ENCODE measurements around the gene SLC36A1. TPM values are rescaled to one million over a fixed set of nuclear protein-coding genes. Genes with fewer than 3 reads are reported as not detected.
A peak's percentile ranks its signal among the peaks of the same experiment; 100 is the strongest.

Gene SLC36A1
- total RNA-seq = 5.4 TPM
- 1 to 10 TPM in 2 of 4 donors, under 1 TPM in 2; 0.59 to 3.1 (median 1.3) TPM for polyA plus RNA-seq

GRCh38 chr5:151447174-151448037 lies at the start of gene SLC36A1:
TSS of gene SLC36A1 (plus strand) at chr5:151447603. CDS start at chr5:151458793, 11,190 bp downstream.
- peak within 1 kb of the TSS; percentile 72 for H3K27ac ChIP-seq (ENCODE audit: insufficient read depth, low read length, poor library complexity, severe bottlenecking)
- peak within 1 kb of the TSS; percentile 90 for H3K4me3 ChIP-seq (ENCODE audit: low read depth, low read length)
- no peaks in the 10 kb centered on the region for H3K9me3 ChIP-seq (ENCODE audit: control insufficient read depth in 2 of 2, low read length in 2 of 2)
- Mint-ChIP-seq H3K27me3 (peaks cover 24% of the 10 kb centered on the region), H3K9me3 (peaks cover 0 to 2% (median 0%) of the 10 kb centered on the region in 7 donors), H3K27ac (peak within 1 kb of the TSS; percentile 82 to 92 (median 91)), H3K4me1 (peaks cover 8 to 28% (median 21%) of the 10 kb centered on the region in 4 donors), H3K36me3 (no peaks in the 10 kb centered on the region), H3K4me3 (peak within 1 kb of the TSS; percentile 91 to 97 (median 96))
- H3K36me3 ChIP-seq (ENCODE audit: control insufficient read depth, insufficient read depth, low read length) = no peaks in the 10 kb centered on the region
- ATAC-seq (ENCODE audit: low read depth in 2 of 2) (peak; percentile 96 to 97), DNase-seq (peak; percentile 85 to 93 (median 88))
- peaks cover 3% of the 10 kb centered on the region for H3K27me3 ChIP-seq (ENCODE audit: control insufficient read depth, insufficient read depth, low read length)
- H3K4me1 ChIP-seq (ENCODE audit: control insufficient read depth, insufficient read depth, low read length, poor library complexity, severe bottlenecking) = peaks cover 17% of the 10 kb centered on the region

GRCh38 chr5:151405334-151406160 lies 41.9 kb upstream of the SLC36A1 start:
- Histone ChIP-seq H3K36me3 (ENCODE audit: control insufficient read depth, insufficient read depth, low read length) (no peaks in the 10 kb centered on the region), H3K27ac (ENCODE audit: insufficient read depth, low read length, poor library complexity, severe bottlenecking) (no peak overlapping the region), H3K27me3 (ENCODE audit: control insufficient read depth, insufficient read depth, low read length) (peaks cover 14% of the 10 kb centered on the region), H3K4me3 (ENCODE audit: low read depth, low read length) (no peak overlapping the region), H3K9me3 (ENCODE audit: control insufficient read depth in 2 of 2, low read length in 2 of 2) (no peaks in the 10 kb centered on the region), H3K4me1 (ENCODE audit: control insufficient read depth, insufficient read depth, low read length, poor library complexity, severe bottlenecking) (no peaks in the 10 kb centered on the region)
- no peaks in the 10 kb centered on the region for H3K36me3 Mint-ChIP-seq
- no peaks in the 10 kb centered on the region for H3K4me1 Mint-ChIP-seq
- H3K9me3 Mint-ChIP-seq = peaks cover 0 to 11% (median 3%) of the 10 kb centered on the region in 7 donors
- peak overlapping the region in 1 of 3 donors; percentile 33 for H3K27ac Mint-ChIP-seq
- H3K27me3 Mint-ChIP-seq = peaks cover 55% of the 10 kb centered on the region
- H3K4me3 Mint-ChIP-seq = no peak overlapping the region
- ATAC-seq (ENCODE audit: low read depth in 2 of 2) (no peak), DNase-seq (no peak)

GRCh38 chr5:151406322-151406947 lies 41.0 kb upstream of the SLC36A1 start:
- H3K27ac Mint-ChIP-seq = no peak overlapping the region
- Histone ChIP-seq H3K4me3 (ENCODE audit: low read depth, low read length) (no peak overlapping the region), H3K36me3 (ENCODE audit: control insufficient read depth, insufficient read depth, low read length) (no peaks in the 10 kb centered on the region), H3K9me3 (ENCODE audit: control insufficient read depth in 2 of 2, low read length in 2 of 2) (no peaks in the 10 kb centered on the region), H3K4me1 (ENCODE audit: control insufficient read depth, insufficient read depth, low read length, poor library complexity, severe bottlenecking) (no peaks in the 10 kb centered on the region), H3K27ac (ENCODE audit: insufficient read depth, low read length, poor library complexity, severe bottlenecking) (no peak overlapping the region), H3K27me3 (ENCODE audit: control insufficient read depth, insufficient read depth, low read length) (peaks cover 16% of the 10 kb centered on the region)
- H3K9me3 Mint-ChIP-seq = peaks cover 0 to 10% (median 3%) of the 10 kb centered on the region in 7 donors
- H3K27me3 Mint-ChIP-seq = peaks cover 50% of the 10 kb centered on the region
- ATAC-seq (ENCODE audit: low read depth in 2 of 2) (no peak), DNase-seq (no peak)
- H3K4me1 Mint-ChIP-seq = no peaks in the 10 kb centered on the region
- no peaks in the 10 kb centered on the region for H3K36me3 Mint-ChIP-seq
- no peak overlapping the region for H3K4me3 Mint-ChIP-seq

GRCh38 chr5:151408591-151409230 lies 38.7 kb upstream of the SLC36A1 start:
- no peak overlapping the region for H3K27ac Mint-ChIP-seq
- no peaks in the 10 kb centered on the region for H3K4me1 ChIP-seq (ENCODE audit: control insufficient read depth, insufficient read depth, low read length, poor library complexity, severe bottlenecking)
- no peaks in the 10 kb centered on the region for H3K36me3 Mint-ChIP-seq
- no peaks in the 10 kb centered on the region for H3K36me3 ChIP-seq (ENCODE audit: control insufficient read depth, insufficient read depth, low read length)
- no peak overlapping the region for H3K4me3 Mint-ChIP-seq
- H3K4me3 ChIP-seq (ENCODE audit: low read depth, low read length) = no peak overlapping the region
- H3K27me3 Mint-ChIP-seq = peaks cover 40% of the 10 kb centered on the region
- H3K9me3 Mint-ChIP-seq = peaks cover 0 to 8% (median under 1%) of the 10 kb centered on the region in 7 donors
- ATAC-seq (ENCODE audit: low read depth in 2 of 2) = no peak
- DNase-seq = no peak
- peaks cover 11% of the 10 kb centered on the region for H3K27me3 ChIP-seq (ENCODE audit: control insufficient read depth, insufficient read depth, low read length)
- no peak overlapping the region for H3K27ac ChIP-seq (ENCODE audit: insufficient read depth, low read length, poor library complexity, severe bottlenecking)
- H3K9me3 ChIP-seq (ENCODE audit: control insufficient read depth in 2 of 2, low read length in 2 of 2) = no peaks in the 10 kb centered on the region
- no peaks in the 10 kb centered on the region for H3K4me1 Mint-ChIP-seq

- peaks cover 0 to 17% (median 4%) of the 10 kb centered on the region in 7 donors for H3K9me3 Mint-ChIP-seq
- H3K27ac ChIP-seq (ENCODE audit: insufficient read depth, low read length, poor library complexity, severe bottlenecking) = no peak overlapping the region
- peaks cover 5 to 14% of the 10 kb centered on the region in 2 experiments for H3K9me3 ChIP-seq (ENCODE audit: control insufficient read depth in 2 of 2, low read length in 2 of 2)
- H3K4me1 Mint-ChIP-seq = no peaks in the 10 kb centered on the region
- no peaks in the 10 kb centered on the region for H3K36me3 Mint-ChIP-seq
- H3K27me3 Mint-ChIP-seq = peaks cover 21% of the 10 kb centered on the region
- no peak overlapping the region for H3K27ac Mint-ChIP-seq
- ATAC-seq (ENCODE audit: low read depth in 2 of 2) (no peak), DNase-seq (no peak)
- H3K4me1 ChIP-seq (ENCODE audit: control insufficient read depth, insufficient read depth, low read length, poor library complexity, severe bottlenecking) = no peaks in the 10 kb centered on the region
- H3K36me3 ChIP-seq (ENCODE audit: control insufficient read depth, insufficient read depth, low read length) = no peaks in the 10 kb centered on the region
- H3K4me3 Mint-ChIP-seq = no peak overlapping the region
- H3K27me3 ChIP-seq (ENCODE audit: control insufficient read depth, insufficient read depth, low read length) = peaks cover 13% of the 10 kb centered on the region
- no peak overlapping the region for H3K4me3 ChIP-seq (ENCODE audit: low read depth, low read length)
These were observed 33.6 kb upstream of the SLC36A1 start for GRCh38 chr5:151413800-151414199.

GRCh38 chr5:151414536-151414935 lies 32.9 kb upstream of the SLC36A1 start:
- ATAC-seq (ENCODE audit: low read depth in 2 of 2) = no peak
- H3K27me3 ChIP-seq (ENCODE audit: control insufficient read depth, insufficient read depth, low read length) = peaks cover 13% of the 10 kb centered on the region
- H3K4me3 ChIP-seq (ENCODE audit: low read depth, low read length) = no peak overlapping the region
- H3K36me3 ChIP-seq (ENCODE audit: control insufficient read depth, insufficient read depth, low read length) = no peaks in the 10 kb centered on the region
- no peak overlapping the region for H3K4me3 Mint-ChIP-seq
- no peak overlapping the region for H3K27ac Mint-ChIP-seq
- H3K36me3 Mint-ChIP-seq = no peaks in the 10 kb centered on the region
- peaks cover 5 to 14% of the 10 kb centered on the region in 2 experiments for H3K9me3 ChIP-seq (ENCODE audit: control insufficient read depth in 2 of 2, low read length in 2 of 2)
- peaks cover 17% of the 10 kb centered on the region for H3K27me3 Mint-ChIP-seq
- no peaks in the 10 kb centered on the region for H3K4me1 Mint-ChIP-seq
- H3K9me3 Mint-ChIP-seq = peaks cover 0 to 17% (median 4%) of the 10 kb centered on the region in 7 donors
- no peaks in the 10 kb centered on the region for H3K4me1 ChIP-seq (ENCODE audit: control insufficient read depth, insufficient read depth, low read length, poor library complexity, severe bottlenecking)
- no peak for DNase-seq
- no peak overlapping the region for H3K27ac ChIP-seq (ENCODE audit: insufficient read depth, low read length, poor library complexity, severe bottlenecking)

- H3K36me3 ChIP-seq (ENCODE audit: control insufficient read depth, insufficient read depth, low read length) = no peaks in the 10 kb centered on the region
- Mint-ChIP-seq H3K9me3 (peaks cover 0 to 17% (median 4%) of the 10 kb centered on the region in 7 donors), H3K36me3 (no peaks in the 10 kb centered on the region)
These were observed 29.7 kb upstream of the SLC36A1 start for GRCh38 chr5:151417712-151418111.

More at GRCh38 chr5:151417712-151418111, 29.7 kb upstream of the SLC36A1 start:
- Histone ChIP-seq H3K4me3 (ENCODE audit: low read depth, low read length) (no peak overlapping the region), H3K27me3 (ENCODE audit: control insufficient read depth, insufficient read depth, low read length) (peaks cover 7% of the 10 kb centered on the region), H3K4me1 (ENCODE audit: control insufficient read depth, insufficient read depth, low read length, poor library complexity, severe bottlenecking) (no peaks in the 10 kb centered on the region), H3K9me3 (ENCODE audit: control insufficient read depth in 2 of 2, low read length in 2 of 2) (peaks cover 5 to 14% of the 10 kb centered on the region in 2 experiments), H3K27ac (ENCODE audit: insufficient read depth, low read length, poor library complexity, severe bottlenecking) (no peak overlapping the region)
- Mint-ChIP-seq H3K27ac (no peak overlapping the region), H3K4me3 (no peak overlapping the region), H3K4me1 (no peaks in the 10 kb centered on the region), H3K27me3 (peaks cover 21% of the 10 kb centered on the region)
- ATAC-seq (ENCODE audit: low read depth in 2 of 2) (no peak), DNase-seq (no peak)

All from CD4-positive, CD25-positive, alpha-beta regulatory T cell (primary cell).